Mononuclear cell (primary cell): ENCODE data around the gene VAV2. TPM values are rescaled to one million over a fixed set of nuclear protein-coding genes. Genes with fewer than 3 reads are reported as not detected.

Experiments used
- H3K27me3 ChIP-seq: 2 replicates; pipeline ENCODE4 v1.6.0; 2011; ENCODE audit warnings: low read length, control low read depth; ENCODE audit not compliant: insufficient read depth
- H3K4me1 ChIP-seq: 2 replicates; pipeline ENCODE4 v1.5.1; 2011; ENCODE audit warnings: mild to moderate bottlenecking, low read length, control low read depth; ENCODE audit not compliant: insufficient read depth
- H3K4me3 ChIP-seq: 2 replicates; pipeline ENCODE4 v1.5.1; 2011; ENCODE audit warnings: mild to moderate bottlenecking, low read length, moderate library complexity
- H3K9me3 ChIP-seq: 2 replicates; pipeline ENCODE4 v1.5.1; 2011; ENCODE audit warnings: low read depth, mild to moderate bottlenecking, control low read depth, low read length
- total RNA-seq: library from RNA; depleted of rRNA; stranded (reverse); fragments of >200 nt; gene quantifications from one replicate; pipeline ENCODE4 v1.2.3, GENCODE V29; 2012

The VAV2 gene
- total RNA-seq, 1 donor, result 4.5 TPM

GRCh38 chr9:133725886-133726285, 266.2 kb downstream of the VAV2 start:
- H3K27me3 ChIP-seq, result no peaks in the 10 kb centered on the region
- no peaks in the 10 kb centered on the region for H3K4me1 ChIP-seq
- H3K4me3 ChIP-seq, result no peak overlapping the region
- no peaks in the 10 kb centered on the region for H3K9me3 ChIP-seq

DNA sequence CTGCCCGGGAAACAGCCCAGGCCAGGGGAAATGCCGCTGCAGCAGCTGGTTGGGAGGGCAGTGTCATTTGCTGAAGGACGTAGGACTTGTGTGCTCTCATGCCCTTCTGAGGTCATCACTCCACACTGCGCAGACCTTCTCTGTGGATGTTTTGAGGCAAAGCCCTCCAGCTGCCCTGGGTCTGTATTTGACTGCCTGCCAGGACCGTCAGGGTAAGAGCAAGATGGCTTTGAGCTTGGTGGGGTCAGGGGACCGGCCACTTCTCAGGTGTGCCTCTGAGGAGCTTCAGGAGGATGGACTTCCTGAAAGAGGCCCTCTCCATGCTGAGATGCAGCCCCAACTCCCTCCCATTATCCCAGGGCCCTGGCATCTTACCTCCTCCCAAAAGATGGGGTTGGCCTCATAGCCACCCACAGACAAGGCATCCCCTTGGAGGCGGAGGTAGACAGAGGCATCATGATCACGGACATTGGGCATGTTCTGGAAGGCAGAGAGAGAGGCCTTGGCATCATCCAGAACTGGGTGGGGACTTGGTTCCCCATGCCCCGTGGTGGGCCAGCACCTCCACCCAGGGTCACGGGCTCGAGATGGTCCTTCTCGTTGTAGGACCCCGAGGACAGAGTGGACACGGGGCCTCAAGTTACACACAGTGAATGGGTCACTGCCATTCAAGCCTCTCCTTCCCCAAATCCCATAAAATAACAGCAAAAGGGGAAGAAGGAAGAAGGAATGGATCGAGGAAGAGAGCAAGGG, 273.4 kb downstream of the VAV2 start:
- Histone ChIP-seq H3K4me1 (no peaks in the 10 kb centered on the region), H3K4me3 (no peak overlapping the region), H3K27me3 (no peaks in the 10 kb centered on the region), H3K9me3 (no peaks in the 10 kb centered on the region)

DNA sequence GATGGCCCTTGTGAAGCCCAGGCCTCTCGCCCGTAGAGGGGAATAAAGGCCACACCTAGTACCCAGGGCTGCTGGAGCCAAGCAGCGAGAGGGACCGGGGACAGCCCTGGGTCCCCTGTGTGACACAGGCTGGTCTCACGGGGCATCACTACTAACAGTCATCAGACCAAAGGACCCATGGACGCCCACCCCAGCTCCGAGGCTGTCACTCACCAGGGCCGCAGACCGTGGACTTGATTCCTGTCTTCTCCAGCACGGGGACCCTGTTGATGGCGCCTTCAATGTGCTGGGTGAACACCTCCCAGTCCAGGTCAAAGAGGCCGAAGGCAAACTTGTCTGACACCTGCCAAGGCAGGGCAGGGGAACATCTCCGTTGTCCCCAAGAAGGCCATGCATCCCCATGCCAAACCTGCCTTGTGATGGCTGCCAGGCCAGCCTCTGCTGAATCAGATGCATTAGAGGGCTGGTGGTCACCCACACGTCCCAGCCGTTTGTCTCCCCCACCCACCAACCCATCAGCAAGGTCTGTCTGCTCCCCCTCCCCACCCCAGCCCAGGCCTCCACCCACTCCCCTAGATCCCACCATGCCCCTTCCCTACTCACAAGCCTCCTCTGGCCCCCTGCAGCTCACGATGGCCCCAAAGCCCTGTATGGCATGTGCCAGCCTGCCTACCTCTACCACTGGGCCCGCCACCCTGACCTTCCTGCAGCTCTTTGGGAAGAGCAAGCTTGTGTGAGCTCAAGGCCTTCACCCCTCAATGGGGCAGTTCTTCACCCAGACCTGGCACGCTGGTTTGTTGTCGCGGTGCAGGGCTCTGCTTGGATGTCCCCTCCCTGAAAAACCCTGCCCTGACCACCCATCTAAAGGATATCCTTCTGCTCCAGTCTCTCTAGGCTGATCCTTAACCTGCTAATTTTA, 274.8 kb downstream of the VAV2 start:
- Histone ChIP-seq H3K4me3 (no peak overlapping the region), H3K4me1 (no peaks in the 10 kb centered on the region), H3K9me3 (no peaks in the 10 kb centered on the region), H3K27me3 (no peaks in the 10 kb centered on the region)

DNA sequence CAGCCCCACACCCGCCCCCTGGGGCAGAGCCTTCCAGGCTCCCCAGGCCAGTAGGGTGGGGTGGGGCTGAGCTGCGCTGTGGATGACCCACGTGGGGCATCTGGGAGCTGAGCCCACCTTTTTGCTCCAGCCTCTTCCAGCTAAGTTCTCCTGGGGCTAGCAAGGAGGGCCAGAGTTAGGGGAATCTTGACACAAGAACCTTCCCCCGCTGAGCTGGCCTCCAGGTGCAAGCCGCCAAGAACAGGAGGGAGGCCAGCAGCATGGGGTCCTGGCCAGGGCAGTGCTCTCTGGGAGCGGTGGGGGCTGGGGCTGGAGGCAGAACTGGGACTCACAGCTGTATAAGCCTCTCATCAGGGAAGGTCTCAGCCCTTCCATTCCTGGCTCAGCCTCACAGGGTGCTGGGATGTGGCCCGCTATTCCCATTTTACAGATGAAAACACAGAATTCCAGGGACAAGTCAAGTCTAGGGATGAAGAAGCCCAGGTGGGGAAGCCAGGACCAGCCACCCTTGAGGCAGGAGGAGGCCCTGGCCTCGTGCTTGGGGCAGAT, 275.5 kb downstream of the VAV2 start:
- Histone ChIP-seq H3K4me1 (no peaks in the 10 kb centered on the region), H3K27me3 (no peaks in the 10 kb centered on the region), H3K4me3 (no peak overlapping the region), H3K9me3 (no peaks in the 10 kb centered on the region)

GRCh38 chr9:133715866-133716563, 276.1 kb downstream of the VAV2 start:
- Histone ChIP-seq H3K4me1 (no peaks in the 10 kb centered on the region), H3K9me3 (no peaks in the 10 kb centered on the region)

GRCh38 chr9:133715295-133715865, 276.7 kb downstream of the VAV2 start:
- H3K4me3 ChIP-seq, result no peak overlapping the region
- H3K4me1 ChIP-seq, result no peaks in the 10 kb centered on the region
- no peaks in the 10 kb centered on the region for H3K27me3 ChIP-seq
- no peaks in the 10 kb centered on the region for H3K9me3 ChIP-seq

More at GRCh38 chr9:133715866-133716563, 276.1 kb downstream of the VAV2 start:
- Histone ChIP-seq H3K4me3 (no peak overlapping the region), H3K27me3 (no peaks in the 10 kb centered on the region)

DNA sequence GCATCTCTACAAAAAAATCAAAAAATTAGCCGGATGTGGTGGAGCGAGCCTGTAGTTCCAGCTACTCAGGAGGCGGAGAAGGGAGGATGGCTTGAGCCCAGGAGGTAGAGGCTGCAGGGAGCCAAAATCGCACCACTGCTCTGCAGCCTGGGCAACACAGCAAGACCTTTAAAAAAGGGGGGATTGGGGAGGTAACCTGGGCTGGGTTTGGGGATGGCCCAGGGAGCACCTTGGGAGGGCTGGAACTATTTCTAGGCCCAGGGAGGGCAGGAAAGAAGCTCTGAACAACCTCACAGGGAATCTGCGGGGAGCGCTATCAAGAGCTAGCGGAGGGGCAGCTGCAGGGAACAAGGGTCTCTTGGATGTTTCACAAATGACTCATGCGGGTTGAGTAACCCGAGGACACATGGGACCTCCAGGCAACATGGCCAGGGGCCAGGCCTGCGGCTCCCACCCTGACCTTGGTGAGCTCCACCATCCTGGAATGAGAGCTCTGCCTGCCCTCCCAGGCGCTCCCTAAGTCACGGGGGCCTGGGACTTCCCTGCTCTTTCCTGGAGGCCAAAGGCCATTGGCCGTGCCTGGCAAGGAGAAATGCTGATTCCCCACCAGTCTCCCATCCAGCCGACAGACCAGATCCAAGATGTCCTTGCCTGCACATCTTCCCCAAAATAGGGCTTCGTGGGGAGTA, 277.4 kb downstream of the VAV2 start:
- no peak overlapping the region for H3K4me3 ChIP-seq
- H3K4me1 ChIP-seq, result peaks cover 2% of the 10 kb centered on the region
- H3K9me3 ChIP-seq, result no peaks in the 10 kb centered on the region
- no peaks in the 10 kb centered on the region for H3K27me3 ChIP-seq

DNA sequence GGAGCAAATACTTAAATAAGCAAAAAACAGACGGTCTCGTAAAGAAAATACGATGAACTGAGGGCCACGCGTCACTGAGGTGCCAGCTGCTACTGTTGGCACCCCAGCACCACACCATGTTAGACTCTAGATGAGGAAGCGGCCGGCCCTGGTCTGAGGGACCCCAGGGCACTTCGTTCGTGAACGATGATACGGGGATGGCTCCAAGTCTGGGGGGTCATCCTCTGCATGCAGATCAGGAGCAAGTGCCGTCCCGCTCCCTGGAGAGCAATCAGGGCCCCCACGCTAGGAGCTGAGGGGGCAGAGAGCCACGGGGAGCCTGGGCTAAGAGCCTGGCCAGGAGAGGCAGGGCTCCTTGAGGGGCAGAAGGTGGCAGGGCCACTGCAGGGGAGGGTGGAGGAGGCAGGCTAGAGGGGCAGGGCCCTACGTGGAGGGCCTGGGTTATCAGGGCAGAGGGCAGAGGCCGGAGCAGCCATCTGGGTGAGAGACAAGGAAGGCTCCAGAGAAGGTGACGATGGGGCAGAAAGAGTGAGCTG, 278.1 kb downstream of the VAV2 start:
- peaks cover 5% of the 10 kb centered on the region for H3K4me1 ChIP-seq
- H3K9me3 ChIP-seq, result no peaks in the 10 kb centered on the region
- H3K4me3 ChIP-seq, result no peak overlapping the region
- H3K27me3 ChIP-seq, result no peaks in the 10 kb centered on the region

- Histone ChIP-seq H3K4me1 (peaks cover 5% of the 10 kb centered on the region), H3K4me3 (no peak overlapping the region), H3K27me3 (no peaks in the 10 kb centered on the region), H3K9me3 (no peaks in the 10 kb centered on the region)
Measured at GRCh38 chr9:133713150-133713959, 278.8 kb downstream of the VAV2 start.

DNA sequence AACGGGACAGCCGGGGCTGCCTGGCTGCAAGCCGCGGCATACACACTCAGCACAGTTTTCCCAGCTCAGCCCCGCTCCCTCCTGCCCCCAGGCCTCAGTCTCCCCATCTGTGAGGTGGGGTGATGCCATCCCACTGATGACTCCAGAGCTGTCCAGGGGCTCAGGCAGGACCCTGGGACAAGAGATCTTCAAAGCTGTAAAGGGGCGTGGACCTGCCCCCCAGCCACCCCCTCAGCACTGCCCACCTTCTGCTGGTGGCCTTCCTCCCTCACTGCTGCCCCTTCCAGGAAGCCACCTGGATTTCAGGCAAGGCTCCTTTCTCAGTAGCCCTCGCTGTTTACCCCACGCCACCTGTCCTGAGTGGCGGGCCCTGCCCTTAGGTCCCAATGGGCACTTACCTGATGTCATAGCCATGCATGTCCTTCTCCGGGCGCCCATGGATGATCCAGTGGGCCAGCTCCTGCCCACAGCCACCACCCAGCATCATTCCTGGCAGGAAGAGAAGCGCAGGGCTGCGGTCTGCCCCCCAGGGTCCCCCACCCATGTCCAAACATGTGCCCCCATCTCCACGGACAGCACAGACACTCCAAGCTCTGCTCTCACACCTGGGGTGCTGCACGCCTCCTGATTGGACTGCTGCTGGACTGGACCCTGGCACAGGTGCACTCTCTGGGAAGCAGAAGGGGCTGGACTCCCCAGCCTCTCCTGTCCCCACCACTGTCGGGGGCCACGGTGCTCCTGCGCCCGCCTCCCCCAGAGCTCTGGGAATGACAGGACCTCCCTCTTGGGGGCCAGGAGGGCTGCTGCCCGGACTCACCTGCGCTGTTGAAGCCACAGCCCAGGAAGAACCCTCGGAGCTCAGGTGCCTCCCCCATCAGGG, 279.7 kb downstream of the VAV2 start:
- no peaks in the 10 kb centered on the region for H3K9me3 ChIP-seq
- H3K4me1 ChIP-seq, result peaks cover 5% of the 10 kb centered on the region
- H3K4me3 ChIP-seq, result no peak overlapping the region
- no peaks in the 10 kb centered on the region for H3K27me3 ChIP-seq
